ENCODE data around the gene ATP8B4. TPM values are rescaled to one million over a fixed set of nuclear protein-coding genes. Genes with fewer than 3 reads are reported as not detected.

Gene ATP8B4
- total RNA-seq, 1 experiment from 2014 or later = not detected

- Histone ChIP-seq H3K9me3 (ENCODE audit: low read length) (no peaks in the 10 kb centered on the region), H3K4me3 (ENCODE audit: low read length) (no peak overlapping the region), H3K4me2 (ENCODE audit: low read length) (no peak overlapping the region), H3K79me2 (ENCODE audit: low read length) (no peaks in the 10 kb centered on the region), H3K27ac (ENCODE audit: low read length) (no peak overlapping the region), H4K20me1 (ENCODE audit: low read length) (no peaks in the 10 kb centered on the region), H3K9ac (ENCODE audit: low read length) (no peak overlapping the region), H3K4me1 (ENCODE audit: insufficient read depth, low read length) (no peaks in the 10 kb centered on the region), H2AFZ (ENCODE audit: low read length) (no peak overlapping the region), H3K9me2 (replicated peaks; ENCODE audit: low read length) (no peaks in the 10 kb centered on the region), H3K36me3 (ENCODE audit: low read depth, low read length) (no peaks in the 10 kb centered on the region), H3F3A (ENCODE audit: low read length, unreplicated experiment) (no peaks in the 10 kb centered on the region), H3K27me3 (ENCODE audit: low read length) (no peaks in the 10 kb centered on the region)
- no TSS peak for BruUV-seq (replicated peaks)
- ChIA-PET POLR2A (ENCODE audit: unreplicated experiment) (no interaction called here), CTCF (interaction anchor here (0.6 kb wide), 1 partner anchor 15 kb away, joined by 4 read pairs; no protein-coding TSS in a partner anchor)
- intact Hi-C loops (cut with micrococcal nuclease) = no loop called here
- no peak for DNase-seq
- no peak for TF ChIP-seq EZH2phosphoT487 (IDR thresholded peaks at IDR 0.05; ENCODE audit: borderline replicate concordance, low read length)
- TF ChIP-seq EZH2 (IDR thresholded peaks at IDR 0.05; ENCODE audit: low read length, unreplicated experiment) = no peak
- no peak for TF ChIP-seq CTCF (conservative IDR thresholded peaks at IDR 0.05; ENCODE audit: low read depth, low read length)
- ATAC-seq = no peak
Observed at GRCh38 chr15:49887659-49888322, 231.2 kb downstream of the ATP8B4 start.

GRCh38 chr15:49883121-49883520 is 235.9 kb downstream of the ATP8B4 start:
- BruUV-seq (replicated peaks) = no TSS peak
- POLR2A ChIA-PET (ENCODE audit: unreplicated experiment) = no interaction called here
- Histone ChIP-seq H3K9me2 (replicated peaks; ENCODE audit: low read length) (no peaks in the 10 kb centered on the region), H3K4me1 (ENCODE audit: insufficient read depth, low read length) (no peaks in the 10 kb centered on the region), H3K4me2 (ENCODE audit: low read length) (no peak overlapping the region), H3K36me3 (ENCODE audit: low read depth, low read length) (no peaks in the 10 kb centered on the region), H3K9ac (ENCODE audit: low read length) (no peak overlapping the region), H3F3A (ENCODE audit: low read length, unreplicated experiment) (no peaks in the 10 kb centered on the region), H3K9me3 (ENCODE audit: low read length) (no peaks in the 10 kb centered on the region), H3K79me2 (ENCODE audit: low read length) (no peaks in the 10 kb centered on the region), H4K20me1 (ENCODE audit: low read length) (no peaks in the 10 kb centered on the region), H2AFZ (ENCODE audit: low read length) (no peak overlapping the region), H3K4me3 (ENCODE audit: low read length) (no peak overlapping the region), H3K27ac (ENCODE audit: low read length) (no peak overlapping the region), H3K27me3 (ENCODE audit: low read length) (no peaks in the 10 kb centered on the region)
- no peak for ATAC-seq
- intact Hi-C loops (cut with micrococcal nuclease) = no loop called here
- TF ChIP-seq EZH2phosphoT487 (IDR thresholded peaks at IDR 0.05; ENCODE audit: borderline replicate concordance, low read length) = no peak
- no peak for TF ChIP-seq CTCF (conservative IDR thresholded peaks at IDR 0.05; ENCODE audit: low read depth, low read length)
- TF ChIP-seq EZH2 (IDR thresholded peaks at IDR 0.05; ENCODE audit: low read length, unreplicated experiment) = no peak
- CTCF ChIA-PET = no interaction called here
- no peak for DNase-seq

GRCh38 chr15:49881866-49882265 is 237.2 kb downstream of the ATP8B4 start:
- Histone ChIP-seq H3K9me3 (ENCODE audit: low read length) (no peaks in the 10 kb centered on the region), H3K27me3 (ENCODE audit: low read length) (no peaks in the 10 kb centered on the region), H2AFZ (ENCODE audit: low read length) (no peak overlapping the region), H3F3A (ENCODE audit: low read length, unreplicated experiment) (no peaks in the 10 kb centered on the region), H3K9ac (ENCODE audit: low read length) (no peak overlapping the region), H3K4me3 (ENCODE audit: low read length) (no peak overlapping the region), H4K20me1 (ENCODE audit: low read length) (no peaks in the 10 kb centered on the region), H3K79me2 (ENCODE audit: low read length) (no peaks in the 10 kb centered on the region), H3K36me3 (ENCODE audit: low read depth, low read length) (no peaks in the 10 kb centered on the region), H3K27ac (ENCODE audit: low read length) (no peak overlapping the region), H3K4me2 (ENCODE audit: low read length) (no peak overlapping the region), H3K9me2 (replicated peaks; ENCODE audit: low read length) (no peaks in the 10 kb centered on the region), H3K4me1 (ENCODE audit: insufficient read depth, low read length) (no peaks in the 10 kb centered on the region)
- ATAC-seq (no peak), DNase-seq (no peak)
- TF ChIP-seq EZH2phosphoT487 (IDR thresholded peaks at IDR 0.05; ENCODE audit: borderline replicate concordance, low read length) (no peak), EZH2 (IDR thresholded peaks at IDR 0.05; ENCODE audit: low read length, unreplicated experiment) (no peak), CTCF (conservative IDR thresholded peaks at IDR 0.05; ENCODE audit: low read depth, low read length) (no peak)
- BruUV-seq (replicated peaks) = no TSS peak
- POLR2A ChIA-PET (ENCODE audit: unreplicated experiment) = no interaction called here
- CTCF ChIA-PET = interaction anchor here (0.6 kb wide), 1 partner anchor 121 kb away, joined by 3 read pairs; no protein-coding TSS in a partner anchor
- intact Hi-C loops (cut with micrococcal nuclease) = no loop called here

Data from PC-3 (cell line).